Activated CD4-positive, alpha-beta T cell treated with anti-CD3 and anti-CD28 coated beads for 24 hours (primary cell): ENCODE data around the gene MFGE8.
A peak's percentile ranks its signal among the peaks of the same experiment; 100 is the strongest.

ENCODE experiments used
- DNase-seq, 2 donors: peaks; one replicate each; pipeline ENCODE4 v3.0.0-alpha.2; 2020; ENCODE audit warnings: low read depth in 2 of 2

MFGE8 gene

DNA sequence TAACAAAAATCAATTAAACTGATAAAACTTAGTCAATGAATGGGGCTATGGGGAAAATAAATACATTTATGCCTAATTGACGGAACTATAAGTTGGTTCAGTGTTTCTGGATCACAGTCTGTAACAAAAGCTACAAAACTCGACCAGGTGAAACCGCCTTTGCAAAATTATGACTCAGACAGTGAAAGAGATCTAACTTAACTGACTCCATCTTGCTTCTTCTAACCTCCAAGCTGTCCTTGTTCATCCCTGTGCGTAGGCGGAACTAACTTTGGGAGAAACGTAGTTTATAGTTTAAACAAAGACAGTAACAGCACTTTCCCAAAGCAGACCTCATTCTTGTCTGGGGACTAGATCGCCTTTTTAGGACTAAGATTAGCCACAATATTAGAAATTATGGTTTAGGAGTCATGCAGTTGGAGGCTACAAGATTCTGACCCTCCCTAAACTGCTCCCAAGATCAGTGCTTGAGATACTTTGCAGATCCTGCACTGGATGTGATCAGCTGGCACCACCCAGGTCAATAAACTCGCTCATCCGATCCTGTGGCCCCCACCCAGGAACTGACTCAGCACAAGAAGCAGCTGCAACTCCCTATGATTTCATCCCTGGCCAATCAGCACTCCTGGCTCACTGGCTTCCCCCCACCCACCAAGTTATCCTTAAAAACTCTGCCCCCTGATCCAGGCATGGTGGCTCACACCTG, 7.2 kb upstream of the MFGE8 start:
- no peak for DNase-seq

DNA sequence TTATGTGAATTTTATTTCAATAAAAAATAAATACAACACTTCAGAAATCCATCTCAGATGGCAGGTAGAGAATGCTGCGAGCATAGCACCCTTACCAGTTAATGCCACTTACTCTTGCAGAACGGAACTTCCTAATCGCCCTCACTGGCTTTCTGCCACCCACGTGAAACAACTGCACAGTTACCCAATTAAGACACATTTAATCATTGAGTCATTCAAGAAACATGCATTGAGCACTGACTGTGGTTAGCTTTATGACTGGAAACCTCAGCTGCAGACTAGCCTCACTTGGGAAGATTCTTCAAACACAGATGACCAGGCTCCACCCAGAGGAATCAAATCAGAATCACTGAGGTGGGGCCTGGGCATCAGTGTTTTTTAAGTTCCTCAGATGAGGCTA, 5.6 kb upstream of the MFGE8 start:
- no peak for DNase-seq

DNA sequence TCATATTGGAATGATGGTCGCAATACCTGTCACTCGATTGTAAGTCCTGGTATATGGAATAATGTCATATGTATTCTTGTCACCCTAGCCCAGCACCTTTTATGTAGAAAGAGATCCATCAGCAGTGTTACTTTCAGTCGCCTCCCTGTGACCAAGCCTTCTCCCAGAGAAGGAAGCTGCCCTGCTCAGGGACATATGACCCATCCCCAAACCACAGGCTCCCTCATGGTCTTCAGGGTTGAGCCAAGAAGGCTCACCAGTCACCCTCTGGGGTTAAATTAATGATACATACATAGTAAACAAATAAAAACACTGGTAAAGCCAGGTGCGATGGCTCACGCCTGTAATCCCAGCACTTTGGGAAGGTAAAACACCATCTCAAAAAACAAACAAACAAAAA, 4.6 kb upstream of the MFGE8 start:
- no peak for DNase-seq

GRCh38 chr15:88915354-88915753, 2.2 kb upstream of the MFGE8 start:
- no peak for DNase-seq

DNA sequence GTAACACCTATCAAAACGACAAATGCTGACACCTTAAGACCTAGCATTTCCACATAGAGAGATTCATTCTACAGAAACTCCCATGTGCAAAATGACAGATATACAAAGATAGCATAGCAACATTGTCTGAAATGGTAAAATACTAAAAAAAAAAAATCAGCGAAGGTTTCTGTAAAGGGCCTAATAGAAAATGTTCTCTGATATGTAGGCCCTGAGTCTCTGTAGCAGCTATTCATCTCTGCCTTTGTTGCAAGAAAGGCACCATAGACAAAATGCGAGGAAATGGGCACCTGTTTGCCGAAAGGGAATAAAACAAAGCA, 631 bp upstream of the MFGE8 start:
- DNase-seq = no peak

DNA sequence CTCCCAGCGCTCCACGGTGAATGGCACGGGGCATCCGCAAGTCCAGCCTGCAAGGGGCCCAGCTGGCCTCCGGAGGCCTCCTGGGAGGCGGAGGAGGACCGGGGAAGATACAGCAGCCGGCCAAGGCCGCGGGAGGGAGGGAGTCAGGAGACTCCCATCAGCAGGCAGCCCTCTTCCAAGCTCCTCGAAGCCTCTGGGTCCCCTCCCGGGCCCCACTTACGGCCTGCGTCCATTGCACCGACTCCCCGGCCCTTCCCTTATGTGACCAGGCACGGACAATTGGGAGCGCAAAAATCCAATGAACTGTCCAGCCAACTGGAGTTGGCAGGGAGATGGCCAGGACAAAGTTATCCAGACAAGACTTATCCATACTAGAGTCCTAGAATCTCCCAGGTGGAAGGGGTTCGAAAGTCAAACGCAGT, 668 bp downstream of the MFGE8 start:
- no peak for DNase-seq

- no peak for DNase-seq
Observed at GRCh38 chr15:88911766-88912118, 1.4 kb downstream of the MFGE8 start.

DNA sequence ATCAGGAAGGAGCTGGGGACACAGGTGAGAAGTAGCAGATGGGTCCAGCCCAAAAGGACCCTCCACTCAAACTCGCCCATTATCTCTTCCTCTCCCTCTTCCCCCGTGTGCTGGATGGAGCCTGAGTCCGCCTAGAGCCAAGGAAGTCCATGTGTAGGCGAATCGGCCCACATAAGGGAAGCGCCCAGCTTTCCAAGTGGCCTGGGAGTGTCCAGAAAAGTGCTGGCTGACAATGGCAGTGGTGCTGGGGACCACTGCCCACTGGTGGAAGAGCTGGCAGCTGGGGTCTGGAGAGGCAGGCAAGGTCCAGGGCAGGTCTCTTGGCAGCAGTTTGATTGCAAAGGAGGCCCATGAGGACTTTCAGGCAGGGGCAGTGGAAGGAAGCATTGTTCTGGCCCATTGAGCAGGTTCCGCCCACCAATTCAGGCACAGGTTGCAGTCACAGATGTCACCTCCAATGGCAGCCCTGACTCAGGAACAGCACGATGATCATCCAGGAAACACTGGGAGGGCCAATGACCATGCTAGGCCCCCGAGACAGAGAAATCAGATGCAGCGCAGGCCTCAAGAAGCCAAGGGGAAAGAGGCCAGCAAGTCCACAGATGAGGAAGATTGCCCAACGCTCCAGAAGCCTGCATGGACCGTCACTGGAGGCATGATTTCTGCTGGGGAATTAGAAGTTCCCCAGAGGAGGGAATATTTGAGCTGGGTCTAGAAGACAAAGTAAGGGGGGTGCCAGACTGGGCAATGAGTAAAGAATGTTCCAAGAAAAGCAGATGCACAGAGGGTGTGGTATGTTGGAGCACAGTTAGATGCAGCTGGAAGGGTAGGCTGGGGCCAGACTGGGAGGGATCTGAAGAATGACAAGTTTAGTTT, 3.0 kb downstream of the MFGE8 start:
- DNase-seq = no peak

GRCh38 chr15:88908697-88909621, 4.2 kb downstream of the MFGE8 start:
- DNase-seq = no peak

GRCh38 chr15:88908123-88908522, 5.1 kb downstream of the MFGE8 start:
- DNase-seq = no peak

DNA sequence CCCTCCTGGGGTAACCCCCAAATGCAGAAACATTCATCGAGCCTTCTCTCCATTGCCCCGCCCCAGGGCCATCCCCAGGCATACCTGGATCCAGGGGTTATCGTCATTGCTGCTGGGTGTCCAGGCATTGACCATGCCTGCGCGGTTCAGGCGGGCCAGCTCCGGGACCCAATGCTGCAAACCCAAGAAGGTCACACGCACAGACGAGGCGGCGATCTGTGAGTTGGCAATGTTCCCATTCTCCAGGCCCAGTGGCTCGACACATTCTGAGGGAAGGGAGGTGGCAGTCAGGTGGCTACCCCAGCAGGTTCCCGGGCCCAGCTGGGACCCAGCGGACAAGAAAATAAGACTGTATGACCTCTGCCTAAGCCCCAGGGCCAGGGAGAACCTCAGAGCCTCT, 6.1 kb downstream of the MFGE8 start:
- DNase-seq = no peak

DNA sequence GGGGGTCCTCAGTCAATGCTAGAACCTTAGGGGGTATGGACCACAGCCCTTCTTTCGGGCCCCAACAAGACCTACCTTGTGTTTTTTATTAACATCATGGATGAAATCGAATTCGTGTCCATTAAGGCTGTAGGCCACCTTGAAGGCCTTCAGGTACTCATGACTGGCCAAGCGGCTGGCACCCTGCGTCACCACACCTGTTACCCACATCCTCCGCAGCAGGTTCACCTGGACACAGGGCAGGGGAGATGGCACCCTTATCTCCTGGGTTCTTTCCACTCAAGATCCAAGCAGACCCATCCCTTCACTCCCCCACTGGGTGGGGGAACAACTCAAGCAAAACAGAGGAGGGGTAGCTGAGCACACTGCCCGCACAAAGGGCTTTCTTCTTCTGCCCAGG, 6.6 kb downstream of the MFGE8 start:
- no peak for DNase-seq

GRCh38 chr15:88906130-88906529, 7.0 kb downstream of the MFGE8 start:
- no peak for DNase-seq

DNA sequence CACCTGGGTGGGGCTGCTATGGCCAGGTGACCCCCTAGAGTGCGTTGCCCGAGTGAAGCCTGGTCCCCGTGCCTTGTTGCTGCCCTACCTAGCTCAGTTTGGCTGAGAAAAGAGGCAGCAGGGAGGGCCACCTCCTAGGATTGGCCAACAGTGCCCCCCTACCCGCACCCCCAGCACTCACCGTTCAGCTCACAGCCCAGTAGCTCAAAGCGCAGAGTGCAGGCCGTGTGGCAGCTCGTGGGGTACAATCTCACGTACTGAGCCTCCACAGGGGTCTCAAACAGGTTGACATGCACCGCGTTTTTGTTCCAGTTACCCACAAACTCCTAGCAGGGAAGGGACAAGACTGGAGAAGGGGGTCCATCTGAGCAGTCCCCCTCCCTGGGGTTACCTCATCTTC, 7.6 kb downstream of the MFGE8 start:
- DNase-seq = no peak

GRCh38 chr15:88904624-88905327, 8.4 kb downstream of the MFGE8 start:
- DNase-seq = peak; percentile 82 to 84

- no peak for DNase-seq
Observed at GRCh38 chr15:88904257-88904623, 8.9 kb downstream of the MFGE8 start.

- no peak for DNase-seq
Observed at GRCh38 chr15:88902846-88903245, 10.3 kb downstream of the MFGE8 start.

GRCh38 chr15:88902221-88902835, 10.9 kb downstream of the MFGE8 start:
- no peak for DNase-seq

DNA sequence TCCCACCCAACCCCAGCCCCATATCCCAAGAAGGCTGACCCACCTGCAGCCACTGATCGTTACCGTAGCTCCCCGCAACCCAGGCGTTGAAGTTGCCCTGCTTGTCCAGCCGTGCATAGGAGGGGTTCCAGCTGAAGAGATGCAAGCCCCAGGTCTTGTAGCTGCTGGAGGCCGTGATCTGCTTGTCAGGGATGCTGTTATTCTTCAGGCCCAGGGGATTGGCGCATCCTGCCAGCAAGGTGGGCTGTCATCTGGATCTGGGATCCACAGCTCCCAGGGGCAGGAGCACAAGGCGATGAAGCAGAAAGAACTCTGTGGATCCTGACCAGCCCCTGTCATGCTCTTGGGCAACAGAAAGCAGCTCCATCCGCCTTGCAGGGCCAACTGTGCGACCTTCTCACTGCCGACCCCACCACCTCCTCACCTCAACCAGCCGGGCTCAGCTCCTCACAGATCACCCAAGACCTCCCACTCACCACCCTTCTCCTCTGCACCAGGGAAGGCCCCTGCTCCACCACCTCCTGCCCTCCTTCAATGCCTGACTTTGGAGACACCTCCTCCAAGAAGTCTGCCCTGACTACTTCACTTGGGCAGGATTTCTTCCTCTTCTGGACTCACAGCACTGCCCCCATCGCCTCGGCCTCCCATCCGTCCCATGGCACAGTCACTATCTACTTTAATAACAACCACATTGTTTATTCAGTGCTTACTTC, 11.5 kb downstream of the MFGE8 start:
- DNase-seq = no peak

DNA sequence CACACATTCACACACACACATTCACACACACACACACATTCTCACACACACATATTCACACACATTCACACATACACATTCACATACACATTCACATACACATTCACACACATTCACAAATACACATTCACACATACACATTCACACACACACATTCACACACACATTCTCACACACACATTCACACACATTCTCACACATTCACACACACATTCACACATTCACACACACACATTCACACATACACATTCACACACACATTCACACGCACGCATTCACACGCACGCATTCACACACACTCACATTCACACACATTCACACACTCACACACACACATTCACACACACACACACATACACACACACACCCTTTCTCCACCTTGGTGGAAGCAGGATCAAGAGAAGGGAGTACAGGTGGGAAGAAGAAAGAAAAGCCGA, 12.2 kb downstream of the MFGE8 start:
- DNase-seq = no peak
